Activated CD8-positive, alpha-beta memory T cell treated with anti-CD3 and anti-CD28 coated beads, Interleukin-2, amount 10 ng/mL, durations not matched to agents 7 days and 5 days (primary cell): ENCODE data around the gene TPST1. TPM values are rescaled to one million over a fixed set of nuclear protein-coding genes. Genes with fewer than 3 reads are reported as not detected.
A peak's percentile ranks its signal among the peaks of the same experiment; 100 is the strongest.
"Not testable (repeated sequence)": the region's sequence is repeated elsewhere in the genome, so short reads cannot be mapped to it uniquely, and the experiment has no call there.

ENCODE experiments used
- ATAC-seq: fragments of 150-1000 bp; cut with Tn5 transposase; one replicate; pipeline ENCODE4 v1.10.0; 2021; ENCODE audit warnings: moderate library complexity
- CTCF ChIA-PET: fragments of 350-600 bp; sonication (Branson Sonifier 250); formaldehyde crosslinking; loops from one replicate; lab custom pipeline; 2021; ENCODE audit warnings: antibody characterized with exemption; lab: Charles Lee
- DNase-seq: peaks from one replicate; pipeline ENCODE4 v3.0.0-alpha.2; 2020
- H3K27ac Mint-ChIP-seq: one replicate; pipeline ENCODE4 v1.8.0; 2021; ENCODE audit warnings: mild to moderate bottlenecking, mixed read lengths
- H3K27me3 Mint-ChIP-seq: one replicate; pipeline ENCODE4 v1.8.0; 2021; ENCODE audit warnings: mixed read lengths
- H3K36me3 Mint-ChIP-seq: one replicate; pipeline ENCODE4 v1.8.0; 2021; ENCODE audit warnings: mild to moderate bottlenecking, mixed read lengths
- H3K4me1 Mint-ChIP-seq: one replicate; pipeline ENCODE4 v1.8.0; 2021; ENCODE audit warnings: mixed read lengths
- H3K4me3 Mint-ChIP-seq: one replicate; pipeline ENCODE4 v1.8.0; 2021; ENCODE audit warnings: mild to moderate bottlenecking, moderate library complexity, mixed read lengths
- H3K9me3 Mint-ChIP-seq: one replicate; pipeline ENCODE4 v1.8.0; 2022; ENCODE audit warnings: low read depth, mixed read lengths
- total RNA-seq, 2 experiments: library from RNA; stranded (reverse); gene quantifications; one replicate each; pipeline ENCODE4 v1.2.3, GENCODE V29; 2021

TPST1 gene
- total RNA-seq, 2 experiments from 2014 or later: 0.85 to 1.1 TPM

DNA sequence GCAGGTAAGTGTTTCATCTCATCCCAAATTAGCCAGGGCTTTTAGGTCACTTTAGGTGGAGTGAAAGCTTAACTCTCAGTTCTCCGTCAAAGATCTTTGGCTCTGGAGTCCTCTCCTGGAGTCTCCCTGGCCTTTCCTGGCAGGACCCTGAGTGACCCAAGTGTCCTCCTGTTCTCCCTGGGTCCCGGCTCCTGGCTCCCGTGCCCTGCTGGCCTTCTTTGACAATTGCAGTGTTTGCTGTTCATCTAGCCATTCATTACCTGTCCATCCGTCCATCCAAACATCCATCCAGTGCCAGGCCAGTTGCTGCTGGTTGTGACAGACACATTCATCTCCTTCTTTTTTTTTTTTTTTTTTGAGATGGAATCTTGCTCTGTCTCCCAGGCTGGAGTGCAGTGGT, 6.2 kb upstream of the TPST1 start:
- no peak for DNase-seq
- H3K4me1 Mint-ChIP-seq: peaks cover 5% of the 10 kb centered on the region
- peaks cover 17% of the 10 kb centered on the region for H3K27me3 Mint-ChIP-seq
- no peak overlapping the region for H3K27ac Mint-ChIP-seq
- H3K4me3 Mint-ChIP-seq: no peak overlapping the region
- no peak for ATAC-seq
- CTCF ChIA-PET: interaction anchor here (0.6 kb wide), 1 partner anchor 396 kb away, joined by 4 read pairs; no protein-coding TSS in a partner anchor
- no peaks in the 10 kb centered on the region for H3K36me3 Mint-ChIP-seq
- no peaks in the 10 kb centered on the region for H3K9me3 Mint-ChIP-seq

DNA sequence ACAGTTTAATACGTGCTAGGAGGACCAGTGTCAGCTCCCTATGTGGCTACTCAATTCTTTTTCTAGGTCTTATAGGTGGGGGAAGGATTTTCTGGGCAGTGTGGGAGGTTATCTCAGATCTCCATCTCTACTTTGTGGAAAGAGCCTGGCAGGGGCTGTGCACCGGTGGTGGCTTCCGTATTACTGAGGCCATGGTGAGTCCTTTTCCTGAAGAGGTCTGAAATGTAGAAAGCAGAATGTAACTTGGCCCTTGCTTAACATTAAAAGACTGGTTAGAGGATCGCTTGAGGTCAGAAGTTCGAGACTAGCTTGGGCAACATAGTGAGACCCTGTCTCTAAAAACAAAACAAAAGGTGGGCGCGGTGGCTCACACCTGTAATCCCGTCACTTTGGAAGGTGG, 2.7 kb upstream of the TPST1 start:
- CTCF ChIA-PET: no interaction called here
- no peak overlapping the region for H3K4me3 Mint-ChIP-seq
- no peaks in the 10 kb centered on the region for H3K36me3 Mint-ChIP-seq
- DNase-seq (no peak), ATAC-seq (no peak)
- no peaks in the 10 kb centered on the region for H3K9me3 Mint-ChIP-seq
- no peak overlapping the region for H3K27ac Mint-ChIP-seq
- peaks cover 43% of the 10 kb centered on the region for H3K27me3 Mint-ChIP-seq
- peaks cover 23% of the 10 kb centered on the region for H3K4me1 Mint-ChIP-seq

GRCh38 chr7:66205741-66206090, 582 bp downstream of the TPST1 start:
- peaks cover 60% of the 10 kb centered on the region for H3K27me3 Mint-ChIP-seq
- no peak overlapping the region for H3K27ac Mint-ChIP-seq
- ATAC-seq: no peak
- no peaks in the 10 kb centered on the region for H3K9me3 Mint-ChIP-seq
- no peaks in the 10 kb centered on the region for H3K36me3 Mint-ChIP-seq
- peak overlapping the region; percentile 77 for H3K4me3 Mint-ChIP-seq
- peaks cover 29% of the 10 kb centered on the region for H3K4me1 Mint-ChIP-seq
- no peak for DNase-seq
- CTCF ChIA-PET: no interaction called here

GRCh38 chr7:66206119-66206933, 1.2 kb downstream of the TPST1 start:
- peaks cover 60% of the 10 kb centered on the region for H3K27me3 Mint-ChIP-seq
- DNase-seq: no peak
- H3K36me3 Mint-ChIP-seq: no peaks in the 10 kb centered on the region
- no peak for ATAC-seq
- peaks cover 29% of the 10 kb centered on the region for H3K4me1 Mint-ChIP-seq
- CTCF ChIA-PET: no interaction called here
- H3K9me3 Mint-ChIP-seq: no peaks in the 10 kb centered on the region
- peak overlapping the region; percentile 77 for H3K4me3 Mint-ChIP-seq
- no peak overlapping the region for H3K27ac Mint-ChIP-seq

DNA sequence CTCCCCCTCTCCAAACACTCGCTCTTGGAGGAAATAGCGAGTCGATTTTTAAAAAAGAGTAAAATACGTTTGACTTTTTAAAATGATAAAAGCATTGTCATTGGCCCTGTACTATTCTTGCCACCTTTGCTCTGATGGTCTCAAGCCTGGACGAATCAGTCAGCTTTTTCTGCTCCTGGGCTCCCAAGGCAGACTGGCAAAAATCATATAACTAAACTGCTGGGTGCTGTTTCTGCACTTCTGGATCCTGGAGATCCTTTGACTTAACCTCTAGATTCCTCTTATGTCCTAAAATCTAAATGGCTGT, 1.8 kb downstream of the TPST1 start:
- no peak overlapping the region for H3K4me3 Mint-ChIP-seq

DNA sequence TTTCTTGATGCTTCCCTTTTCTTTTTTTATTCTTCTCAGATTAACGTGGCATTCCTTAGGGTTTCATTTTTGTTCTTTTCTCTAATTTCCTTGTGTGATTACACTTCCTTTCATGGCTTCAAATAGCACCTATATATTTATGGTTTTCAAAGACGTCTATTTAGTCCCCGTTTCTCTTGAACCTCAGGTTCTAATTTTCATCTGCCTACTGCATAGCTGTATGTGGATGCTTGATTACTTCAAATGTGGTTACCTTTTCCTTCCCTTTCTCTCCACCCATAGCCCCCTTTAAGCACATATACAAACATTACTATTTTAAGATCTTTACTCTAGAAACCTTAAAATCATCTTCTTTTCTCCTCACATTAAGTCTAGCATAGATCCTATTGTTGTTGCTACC, 2.4 kb downstream of the TPST1 start:
- DNase-seq: no peak
- H3K36me3 Mint-ChIP-seq: no peaks in the 10 kb centered on the region
- H3K4me3 Mint-ChIP-seq: no peak overlapping the region
- H3K27ac Mint-ChIP-seq: no peak overlapping the region
- no peaks in the 10 kb centered on the region for H3K9me3 Mint-ChIP-seq
- peaks cover 60% of the 10 kb centered on the region for H3K27me3 Mint-ChIP-seq
- CTCF ChIA-PET: no interaction called here
- H3K4me1 Mint-ChIP-seq: peaks cover 26% of the 10 kb centered on the region
- no peak for ATAC-seq

More for the DNA sequence above, 1.8 kb downstream of the TPST1 start:
- Mint-ChIP-seq H3K27me3 (peaks cover 63% of the 10 kb centered on the region), H3K36me3 (no peaks in the 10 kb centered on the region), H3K9me3 (no peaks in the 10 kb centered on the region), H3K27ac (no peak overlapping the region), H3K4me1 (peaks cover 29% of the 10 kb centered on the region)
- no peak for DNase-seq
- CTCF ChIA-PET: no interaction called here
- ATAC-seq: no peak

- CTCF ChIA-PET: no interaction called here
- H3K4me3 Mint-ChIP-seq: no peak overlapping the region
- no peak for DNase-seq
- H3K27me3 Mint-ChIP-seq: peaks cover 45% of the 10 kb centered on the region
- H3K9me3 Mint-ChIP-seq: no peaks in the 10 kb centered on the region
- ATAC-seq: no peak
- H3K27ac Mint-ChIP-seq: no peak overlapping the region
- no peaks in the 10 kb centered on the region for H3K36me3 Mint-ChIP-seq
- peaks cover 21% of the 10 kb centered on the region for H3K4me1 Mint-ChIP-seq
Measured at GRCh38 chr7:66211429-66211828, 6.3 kb downstream of the TPST1 start.

DNA sequence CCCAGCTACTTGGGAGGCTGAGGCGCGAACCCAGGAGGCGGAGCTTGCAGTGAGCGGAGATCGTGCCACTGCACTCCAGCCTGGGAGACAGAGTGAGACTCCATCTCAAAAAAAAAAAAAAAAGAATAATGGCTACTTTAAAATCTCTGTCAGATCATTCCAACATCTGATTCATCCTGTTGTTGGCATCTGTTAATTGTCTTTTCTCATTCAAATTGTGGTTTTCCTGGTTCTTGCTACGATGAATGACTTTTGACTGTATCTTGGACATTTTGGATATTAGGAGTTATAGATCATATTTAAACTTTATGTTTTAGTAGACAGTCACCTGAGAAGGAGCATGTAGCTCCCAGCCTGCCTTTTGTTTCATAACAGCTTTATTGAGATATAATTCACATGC, 8.5 kb downstream of the TPST1 start:
- ATAC-seq: no peak
- CTCF ChIA-PET: no interaction called here
- DNase-seq: no peak
- Mint-ChIP-seq H3K4me1 (peaks cover 10% of the 10 kb centered on the region), H3K9me3 (no peaks in the 10 kb centered on the region), H3K27ac (no peak overlapping the region), H3K4me3 (no peak overlapping the region), H3K27me3 (peaks cover 28% of the 10 kb centered on the region), H3K36me3 (no peaks in the 10 kb centered on the region)

- no peaks in the 10 kb centered on the region for H3K36me3 Mint-ChIP-seq
- H3K27ac Mint-ChIP-seq: no peak overlapping the region
- H3K4me3 Mint-ChIP-seq: no peak overlapping the region
- CTCF ChIA-PET: no interaction called here
- ATAC-seq: no peak
- peaks cover 10% of the 10 kb centered on the region for H3K4me1 Mint-ChIP-seq
- no peak for DNase-seq
- H3K9me3 Mint-ChIP-seq: no peaks in the 10 kb centered on the region
- H3K27me3 Mint-ChIP-seq: peaks cover 23% of the 10 kb centered on the region
Measured at GRCh38 chr7:66216687-66217086, 11.6 kb downstream of the TPST1 start.

- Mint-ChIP-seq H3K27ac (no peak overlapping the region), H3K9me3 (no peaks in the 10 kb centered on the region), H3K27me3 (peaks cover 15% of the 10 kb centered on the region), H3K4me3 (no peak overlapping the region), H3K4me1 (no peaks in the 10 kb centered on the region), H3K36me3 (no peaks in the 10 kb centered on the region)
- DNase-seq: no peak
- CTCF ChIA-PET: no interaction called here
- no peak for ATAC-seq
Measured at GRCh38 chr7:66219805-66220204, 14.7 kb downstream of the TPST1 start.

- ATAC-seq (no peak), DNase-seq (no peak)
- CTCF ChIA-PET: no interaction called here
- Mint-ChIP-seq H3K4me3 (no peak overlapping the region), H3K4me1 (no peaks in the 10 kb centered on the region), H3K27me3 (peaks cover 15% of the 10 kb centered on the region), H3K27ac (no peak overlapping the region), H3K9me3 (no peaks in the 10 kb centered on the region), H3K36me3 (no peaks in the 10 kb centered on the region)
Measured at GRCh38 chr7:66221442-66221841, 16.3 kb downstream of the TPST1 start.

- no peaks in the 10 kb centered on the region for H3K36me3 Mint-ChIP-seq
- DNase-seq (no peak), ATAC-seq (no peak)
- no peaks in the 10 kb centered on the region for H3K9me3 Mint-ChIP-seq
- H3K4me3 Mint-ChIP-seq: no peak overlapping the region
- CTCF ChIA-PET: interaction anchor here (1.5 kb wide), 1 partner anchor 18 kb away, joined by 4 read pairs; no protein-coding TSS in a partner anchor
- H3K4me1 Mint-ChIP-seq: no peaks in the 10 kb centered on the region
- H3K27me3 Mint-ChIP-seq: no peaks in the 10 kb centered on the region
- H3K27ac Mint-ChIP-seq: no peak overlapping the region
Measured at GRCh38 chr7:66227808-66228207, 22.7 kb downstream of the TPST1 start.

- DNase-seq, ATAC-seq, H3K4me3 Mint-ChIP-seq, H3K27me3 Mint-ChIP-seq, H3K36me3 Mint-ChIP-seq, CTCF ChIA-PET, H3K4me1 Mint-ChIP-seq, H3K27ac Mint-ChIP-seq, H3K9me3 Mint-ChIP-seq: not testable (repeated sequence)
Measured at GRCh38 chr7:66231326-66232216, 26.4 kb downstream of the TPST1 start.

DNA sequence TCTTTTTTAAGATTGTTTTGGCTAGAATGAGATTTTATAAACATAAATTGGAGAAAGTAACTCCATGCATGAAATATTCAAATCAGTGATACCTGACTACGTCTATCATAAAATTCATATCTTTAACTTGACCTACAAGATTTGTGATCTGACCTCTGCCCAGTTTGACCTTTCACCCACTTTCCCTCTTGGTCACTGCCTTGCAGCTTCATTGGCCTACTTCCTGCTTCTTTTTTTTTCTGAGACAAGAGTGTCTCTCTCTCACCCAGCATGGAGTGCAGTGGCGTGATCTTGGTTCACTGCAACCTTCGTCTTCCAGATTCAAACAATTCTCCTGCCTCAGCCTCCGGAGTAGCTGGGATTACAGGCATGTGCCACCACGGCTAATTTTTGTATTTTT, 28.5 kb downstream of the TPST1 start:
- Mint-ChIP-seq H3K36me3 (no peaks in the 10 kb centered on the region), H3K9me3 (peaks cover 2% of the 10 kb centered on the region), H3K4me3 (no peak overlapping the region), H3K27ac (no peak overlapping the region), H3K4me1 (no peaks in the 10 kb centered on the region), H3K27me3 (peaks cover 7% of the 10 kb centered on the region)
- ATAC-seq: no peak
- DNase-seq: no peak
- CTCF ChIA-PET: no interaction called here
